ENCODE data around the gene KIF19.
"Not testable (repeated sequence)": the region's sequence is repeated elsewhere in the genome, so short reads cannot be mapped to it uniquely, and the experiment has no call there.

KIF19 gene, protein sequence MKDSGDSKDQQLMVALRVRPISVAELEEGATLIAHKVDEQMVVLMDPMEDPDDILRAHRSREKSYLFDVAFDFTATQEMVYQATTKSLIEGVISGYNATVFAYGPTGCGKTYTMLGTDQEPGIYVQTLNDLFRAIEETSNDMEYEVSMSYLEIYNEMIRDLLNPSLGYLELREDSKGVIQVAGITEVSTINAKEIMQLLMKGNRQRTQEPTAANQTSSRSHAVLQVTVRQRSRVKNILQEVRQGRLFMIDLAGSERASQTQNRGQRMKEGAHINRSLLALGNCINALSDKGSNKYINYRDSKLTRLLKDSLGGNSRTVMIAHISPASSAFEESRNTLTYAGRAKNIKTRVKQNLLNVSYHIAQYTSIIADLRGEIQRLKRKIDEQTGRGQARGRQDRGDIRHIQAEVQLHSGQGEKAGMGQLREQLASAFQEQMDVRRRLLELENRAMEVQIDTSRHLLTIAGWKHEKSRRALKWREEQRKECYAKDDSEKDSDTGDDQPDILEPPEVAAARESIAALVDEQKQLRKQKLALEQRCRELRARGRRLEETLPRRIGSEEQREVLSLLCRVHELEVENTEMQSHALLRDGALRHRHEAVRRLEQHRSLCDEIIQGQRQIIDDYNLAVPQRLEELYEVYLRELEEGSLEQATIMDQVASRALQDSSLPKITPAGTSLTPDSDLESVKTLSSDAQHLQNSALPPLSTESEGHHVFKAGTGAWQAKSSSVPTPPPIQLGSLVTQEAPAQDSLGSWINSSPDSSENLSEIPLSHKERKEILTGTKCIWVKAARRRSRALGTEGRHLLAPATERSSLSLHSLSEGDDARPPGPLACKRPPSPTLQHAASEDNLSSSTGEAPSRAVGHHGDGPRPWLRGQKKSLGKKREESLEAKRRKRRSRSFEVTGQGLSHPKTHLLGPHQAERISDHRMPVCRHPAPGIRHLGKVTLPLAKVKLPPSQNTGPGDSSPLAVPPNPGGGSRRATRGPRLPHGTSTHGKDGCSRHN
- 1.3 to 5.6 reads per million in 2 donors for total RNA-seq

- peak; percentile 49 for DNase-seq
These were observed at the start of gene KIF19 for GRCh38 chr17:74325743-74326379. KIF19 (plus strand) TSS chr17:74326226; CDS start chr17:74326350, 124 bp downstream.

GRCh38 chr17:74276541-74277009 is 49.5 kb upstream of the KIF19 start:
- DNase-seq, result no peak

DNA sequence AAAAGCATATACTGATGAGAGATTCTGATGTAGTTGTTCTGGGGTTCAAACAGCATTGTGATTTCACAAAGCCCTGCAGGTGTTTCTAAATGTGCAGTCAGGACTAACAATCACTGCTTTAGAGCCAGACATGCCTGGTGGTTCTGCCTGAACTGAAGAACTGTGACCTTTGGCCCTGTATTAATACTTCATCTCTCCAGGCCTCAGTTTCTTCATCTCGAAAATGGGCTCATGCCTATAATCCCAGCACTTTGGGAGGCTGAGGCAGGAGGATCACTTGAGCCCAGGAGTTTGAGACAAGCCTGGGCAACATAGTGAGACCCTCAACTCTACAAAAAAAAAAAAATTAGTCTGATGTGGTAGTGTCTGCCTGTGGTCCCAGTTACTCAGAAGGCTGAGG is 48.1 kb upstream of the KIF19 start:
- no peak for DNase-seq

DNA sequence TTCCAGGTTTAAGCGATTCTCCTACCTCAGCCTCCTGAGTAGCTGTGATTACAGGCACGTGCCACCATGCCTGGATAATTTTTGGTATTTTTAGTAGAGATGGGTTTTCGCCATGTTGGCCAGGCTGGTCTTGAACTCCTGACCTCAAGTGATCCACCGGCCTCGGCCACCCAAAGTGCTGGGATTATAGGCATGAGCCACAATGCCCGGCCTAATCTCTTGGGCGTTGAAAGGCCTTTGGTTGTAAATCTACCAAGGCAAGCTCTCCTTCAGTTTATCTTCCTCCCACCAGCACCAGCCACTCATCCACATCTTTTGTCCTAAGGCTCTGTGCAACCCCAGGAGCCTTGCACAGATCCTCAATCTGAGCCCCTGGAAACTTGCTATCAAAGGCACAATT is 46.4 kb upstream of the KIF19 start:
- not testable (repeated sequence) for DNase-seq

- peak; percentile 31 for DNase-seq
These were observed 45.9 kb upstream of the KIF19 start for GRCh38 chr17:74280093-74280513.

GRCh38 chr17:74281799-74282198 is 44.2 kb upstream of the KIF19 start:
- DNase-seq, result no peak

DNA sequence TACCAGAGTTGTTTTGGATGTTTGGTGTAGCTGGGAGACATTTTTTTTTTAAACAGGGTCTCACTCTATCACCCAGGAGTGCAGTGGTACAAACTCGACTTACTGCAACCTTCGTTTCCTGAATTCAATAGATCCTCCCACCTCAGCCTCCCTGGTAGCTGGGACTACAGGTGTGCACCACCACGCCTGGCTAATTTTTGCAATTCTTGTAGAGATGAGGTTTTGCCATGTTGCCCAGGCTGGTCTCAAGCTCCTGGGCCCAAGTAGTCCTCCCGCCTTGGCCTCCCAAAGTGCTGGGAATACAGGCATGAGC is 43.8 kb upstream of the KIF19 start:
- not testable (repeated sequence) for DNase-seq

DNA sequence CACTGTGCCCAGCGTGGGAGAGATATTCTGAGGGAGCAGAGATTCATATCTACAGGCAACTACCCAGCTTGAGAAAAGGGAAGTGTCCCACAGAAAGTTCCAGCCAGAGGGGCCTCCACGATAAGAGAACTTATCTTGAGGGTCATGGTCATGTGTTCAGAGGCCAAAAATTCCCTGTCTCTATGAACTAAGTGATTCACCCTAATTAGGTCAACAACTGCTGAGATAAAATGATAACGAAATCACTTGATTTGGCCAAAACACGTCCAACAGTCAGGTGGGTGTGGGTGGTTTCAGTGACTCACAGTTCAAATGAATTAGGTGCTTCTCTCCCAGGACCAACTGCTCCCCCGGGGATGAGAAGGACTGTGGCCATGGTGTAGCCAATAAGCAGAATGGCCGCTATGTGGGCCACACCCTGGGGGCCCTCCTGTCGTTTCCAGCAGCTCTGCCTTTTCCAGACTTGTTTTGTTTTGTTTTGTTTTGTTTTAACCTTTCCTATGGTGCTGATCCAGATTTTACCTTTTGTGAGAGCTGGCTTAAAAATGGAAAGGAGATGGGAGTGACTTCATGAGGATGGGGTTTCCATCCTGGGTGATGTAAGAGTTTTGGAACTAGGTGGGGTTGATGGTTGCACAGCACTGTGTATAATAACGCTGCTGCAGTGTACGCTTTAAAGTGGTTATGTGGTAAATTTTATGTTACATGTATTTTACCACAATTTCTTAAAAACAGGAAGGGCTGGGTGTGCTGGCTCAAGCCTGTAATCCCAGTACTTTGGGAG is 43.2 kb upstream of the KIF19 start:
- peak; percentile 43 for DNase-seq

GRCh38 chr17:74283371-74283673 is 42.7 kb upstream of the KIF19 start:
- no peak for DNase-seq

DNA sequence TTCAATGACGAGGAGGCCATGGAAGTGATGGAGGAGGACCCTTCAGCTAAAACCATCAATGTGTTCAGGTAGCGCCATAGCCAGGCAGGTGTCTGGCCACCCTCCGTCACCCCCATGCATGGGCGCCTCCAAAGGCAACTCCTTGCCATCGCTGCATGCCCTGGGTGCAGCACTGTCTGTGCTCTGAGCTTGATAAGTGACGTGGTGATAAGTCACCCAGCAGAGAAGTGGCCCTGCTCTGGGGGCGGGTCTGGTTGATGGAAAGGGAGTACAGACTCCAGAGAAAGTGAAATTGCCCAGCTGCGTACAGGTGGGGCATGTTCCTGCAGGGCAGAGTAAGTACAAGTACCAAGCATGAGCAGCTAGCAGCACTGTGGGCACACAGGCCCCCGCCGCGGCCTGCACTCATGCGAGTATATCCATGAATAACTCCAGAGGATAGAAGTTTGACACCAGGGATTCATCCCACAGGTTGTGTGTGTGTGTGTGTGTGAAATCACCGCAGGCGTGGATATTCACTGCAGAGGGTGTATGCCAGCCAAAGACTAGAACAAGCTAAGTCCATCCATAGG is 38.9 kb upstream of the KIF19 start:
- no peak for DNase-seq

- DNase-seq, result no peak
These were observed 37.2 kb upstream of the KIF19 start for GRCh38 chr17:74288785-74289184.

DNA sequence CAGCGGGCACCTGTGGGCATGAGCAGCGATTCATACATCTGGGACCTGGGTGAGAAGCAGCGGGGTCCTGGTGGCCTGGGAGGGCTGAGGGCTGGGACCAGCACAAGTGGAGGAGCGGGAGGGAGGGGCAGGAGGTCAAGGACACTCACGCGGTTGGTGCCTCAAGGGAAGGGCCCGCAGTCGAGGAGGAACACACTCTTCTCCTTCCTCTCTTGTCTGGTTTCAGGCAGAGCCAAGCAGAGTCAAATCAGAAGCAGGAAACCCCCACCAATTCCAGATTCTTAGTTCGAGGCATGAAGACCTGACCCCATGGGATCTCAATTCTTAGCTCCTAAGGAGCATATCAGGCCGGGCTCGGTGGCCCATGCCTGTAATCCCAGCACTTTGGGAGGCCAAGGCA is 36.3 kb upstream of the KIF19 start:
- no peak for DNase-seq

DNA sequence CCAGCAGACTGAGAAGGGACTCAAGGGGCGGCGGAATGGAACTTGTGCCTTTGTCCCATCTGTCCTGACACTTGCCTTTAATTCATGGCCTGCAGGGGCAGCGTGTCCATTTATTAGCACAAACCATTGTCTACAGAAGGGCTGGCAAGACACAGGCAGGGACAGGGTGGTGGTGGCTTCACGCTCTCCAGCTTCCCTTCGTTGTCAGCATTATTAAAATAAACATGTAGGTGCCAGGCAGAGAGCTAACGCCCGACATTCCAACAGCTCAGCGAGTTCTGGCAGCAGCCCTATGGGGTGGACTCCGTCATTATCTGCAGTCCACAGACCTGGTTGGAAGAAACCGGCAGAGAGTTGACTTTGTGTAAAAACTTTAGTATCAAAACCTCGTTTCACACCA is 35.7 kb upstream of the KIF19 start:
- DNase-seq, result no peak

- no peak for DNase-seq
These were observed 33.5 kb upstream of the KIF19 start for GRCh38 chr17:74292495-74292894.

DNA sequence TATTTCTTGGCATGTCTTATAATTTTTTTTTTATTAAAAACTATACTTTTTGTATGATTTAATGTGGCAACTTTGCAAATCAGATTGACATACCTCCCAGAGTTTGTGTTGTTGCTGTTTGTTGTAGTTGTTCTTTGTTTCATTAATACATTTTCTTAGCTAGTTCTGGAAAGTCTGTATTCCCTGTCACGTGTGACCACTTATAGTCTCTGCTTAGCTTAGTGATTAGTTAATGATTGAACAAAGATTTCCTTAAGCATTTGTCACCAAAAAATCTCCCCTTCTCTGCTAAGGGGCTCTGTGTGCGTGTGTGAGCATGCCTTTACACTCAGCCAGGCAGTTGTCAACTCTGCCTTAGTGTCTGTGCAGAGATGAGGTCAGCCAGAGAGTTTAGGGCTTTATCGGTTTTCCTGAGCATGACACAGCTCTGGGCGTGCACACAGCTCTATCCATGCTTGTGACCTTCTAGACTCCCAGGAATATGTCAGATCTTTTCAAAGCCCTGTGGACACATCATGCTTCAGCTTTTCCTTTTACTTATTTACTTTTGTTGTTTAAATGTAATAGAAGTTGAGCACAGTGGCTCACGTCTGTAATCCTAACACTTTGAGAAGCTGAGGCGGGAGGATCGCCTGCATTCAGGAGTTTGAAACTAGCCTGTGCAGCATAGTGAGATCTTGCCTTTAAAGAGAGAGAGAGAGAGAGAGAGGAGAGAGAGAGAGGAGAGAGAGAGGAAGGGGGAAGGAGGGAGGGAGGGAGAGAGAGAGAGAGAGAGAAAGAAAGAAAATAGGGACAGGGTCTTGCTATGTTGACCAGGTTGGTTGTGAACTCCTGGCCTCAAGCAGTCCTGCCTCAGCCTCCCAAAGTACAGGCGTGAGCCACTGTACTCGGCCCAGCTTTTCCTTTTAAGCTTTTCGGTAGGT is 30.1 kb upstream of the KIF19 start:
- no peak for DNase-seq

- DNase-seq, result no peak
These were observed 29.5 kb upstream of the KIF19 start for GRCh38 chr17:74296548-74296936.

DNA sequence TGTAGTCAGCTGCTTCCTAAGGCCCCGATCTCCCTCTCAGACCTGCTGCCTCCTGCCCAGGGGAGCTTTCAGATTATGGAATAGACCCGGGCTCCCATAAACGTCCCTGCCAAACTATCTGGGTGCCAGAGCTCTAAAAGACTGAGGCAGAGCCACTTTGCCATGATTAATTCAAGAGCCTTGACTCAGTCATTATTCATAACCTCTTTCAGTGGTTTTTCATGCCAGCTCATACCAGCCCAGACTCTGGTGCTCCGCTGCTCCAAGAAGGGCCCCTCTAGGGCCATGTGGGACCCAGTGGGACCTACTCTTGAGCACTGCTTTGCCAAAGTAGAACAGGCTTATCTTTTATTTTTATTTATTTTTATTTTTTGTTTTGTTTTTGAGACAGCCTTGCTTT is 28.1 kb upstream of the KIF19 start:
- no peak for DNase-seq

- DNase-seq, result no peak
These were observed 27.2 kb upstream of the KIF19 start for GRCh38 chr17:74298778-74299177.

DNA sequence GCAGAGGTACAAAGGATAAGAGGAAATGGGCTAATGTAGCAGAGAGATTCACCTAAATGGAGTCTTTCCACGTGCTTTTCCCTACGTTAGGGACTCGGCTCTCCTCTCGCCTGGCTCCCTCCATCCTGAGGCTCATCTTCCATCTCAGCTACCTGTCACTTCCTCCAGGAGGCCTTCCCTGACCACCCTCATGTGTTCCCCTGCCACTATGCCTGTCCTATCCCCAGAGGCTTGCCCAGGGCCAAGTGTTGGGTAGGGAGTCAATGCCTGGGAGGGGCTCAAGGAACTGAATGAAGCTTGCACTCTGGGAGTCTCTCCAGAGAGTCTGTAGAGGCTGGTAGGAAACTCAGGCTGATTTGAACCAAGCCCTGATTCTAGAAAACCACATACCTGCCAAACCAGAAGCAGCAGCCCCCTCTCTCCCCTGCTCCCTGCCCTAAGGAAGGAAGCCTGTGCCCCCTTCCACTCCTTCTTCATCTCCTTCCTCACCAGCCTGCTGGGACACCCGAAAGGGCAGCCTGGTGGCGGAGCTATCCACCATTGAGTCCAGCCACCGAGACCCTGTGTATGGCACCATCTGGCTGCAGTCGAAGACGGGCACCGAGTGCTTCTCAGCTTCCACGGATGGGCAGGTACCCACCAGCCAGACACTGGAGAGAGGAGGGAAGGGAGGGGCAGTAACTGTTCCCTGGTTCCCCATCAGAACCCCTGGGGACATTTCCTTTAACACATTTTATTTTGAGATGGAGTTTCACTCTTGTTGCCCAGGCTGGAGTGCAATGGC is 26.6 kb upstream of the KIF19 start:
- DNase-seq, result no peak

- no peak for DNase-seq
These were observed 22.7 kb upstream of the KIF19 start for GRCh38 chr17:74303305-74303704.

Measured in T-helper 9 cell (primary cell).